RPMI7951 (cell line): ENCODE measurements around the gene CACNB4. TPM values are rescaled to one million over a fixed set of nuclear protein-coding genes. Genes with fewer than 3 reads are reported as not detected.

ENCODE experiments used
- DNase-seq: peaks from one replicate; pipeline ENCODE4 v3.0.0-alpha.2; 2012; ENCODE audit warnings: low read depth
- total RNA-seq: library from RNA; depleted of rRNA; stranded (reverse); fragments of >200 nt; shearing (Covaris generic); gene quantifications from 2 replicates; pipeline ENCODE4 v1.2.3, GENCODE V29; 2014

The CACNB4 gene
- total RNA-seq, 1 experiment from 2014 or later: 0.12 TPM

- DNase-seq: no peak
These were observed 243.7 kb downstream of the CACNB4 start for GRCh38 chr2:151855111-151855510.

GRCh38 chr2:151853070-151853758 is 245.6 kb downstream of the CACNB4 start:
- no peak for DNase-seq

- DNase-seq: no peak
These were observed 246.4 kb downstream of the CACNB4 start for GRCh38 chr2:151852260-151853069.

- DNase-seq: peak; percentile 39
These were observed 247.1 kb downstream of the CACNB4 start for GRCh38 chr2:151851761-151852160.

GRCh38 chr2:151849413-151850010 is 249.3 kb downstream of the CACNB4 start:
- DNase-seq: no peak

GRCh38 chr2:151845884-151846283 is 253.0 kb downstream of the CACNB4 start:
- no peak for DNase-seq

- no peak for DNase-seq
These were observed 253.4 kb downstream of the CACNB4 start for GRCh38 chr2:151845481-151845880.

- DNase-seq: no peak
These were observed 254.5 kb downstream of the CACNB4 start for GRCh38 chr2:151844211-151844896.

- DNase-seq: no peak
These were observed 255.2 kb downstream of the CACNB4 start for GRCh38 chr2:151843691-151844061.

- DNase-seq: peak; percentile 29
These were observed 255.8 kb downstream of the CACNB4 start for GRCh38 chr2:151842830-151843690.

GRCh38 chr2:151841047-151841424 is 257.8 kb downstream of the CACNB4 start:
- no peak for DNase-seq

GRCh38 chr2:151840216-151841046 is 258.4 kb downstream of the CACNB4 start:
- DNase-seq: no peak

GRCh38 chr2:151837926-151838325 is 260.9 kb downstream of the CACNB4 start:
- DNase-seq: no peak

GRCh38 chr2:151833984-151834383 is 264.9 kb downstream of the CACNB4 start:
- no peak for DNase-seq

GRCh38 chr2:151830961-151831360 is 267.9 kb downstream of the CACNB4 start:
- DNase-seq: no peak

GRCh38 chr2:151828890-151829324 is 269.9 kb downstream of the CACNB4 start:
- DNase-seq: no peak

- peak; percentile 93 for DNase-seq
These were observed 270.5 kb downstream of the CACNB4 start, which contains the start of gene ARL5A for GRCh38 chr2:151828143-151828889. ARL5A (minus strand) TSS chr2:151828421; CDS start chr2:151828176, 245 bp downstream.

- peak; percentile 29 for DNase-seq
These were observed 271.2 kb downstream of the CACNB4 start for GRCh38 chr2:151827564-151828142.

GRCh38 chr2:151826737-151827157 is 272.1 kb downstream of the CACNB4 start:
- peak; percentile 22 for DNase-seq
